HG03469 (cell line): ENCODE measurements around the gene DOK3.

Experiments used
- ATAC-seq: cut with Tn5 transposase; IDR thresholded peaks from one replicate; pipeline ENCODE4 v1.9.1; 2021; ENCODE audit warnings: mild to moderate bottlenecking, moderate library complexity, moderate number of reproducible peaks; ENCODE audit not compliant: unreplicated experiment

Gene DOK3, protein sequence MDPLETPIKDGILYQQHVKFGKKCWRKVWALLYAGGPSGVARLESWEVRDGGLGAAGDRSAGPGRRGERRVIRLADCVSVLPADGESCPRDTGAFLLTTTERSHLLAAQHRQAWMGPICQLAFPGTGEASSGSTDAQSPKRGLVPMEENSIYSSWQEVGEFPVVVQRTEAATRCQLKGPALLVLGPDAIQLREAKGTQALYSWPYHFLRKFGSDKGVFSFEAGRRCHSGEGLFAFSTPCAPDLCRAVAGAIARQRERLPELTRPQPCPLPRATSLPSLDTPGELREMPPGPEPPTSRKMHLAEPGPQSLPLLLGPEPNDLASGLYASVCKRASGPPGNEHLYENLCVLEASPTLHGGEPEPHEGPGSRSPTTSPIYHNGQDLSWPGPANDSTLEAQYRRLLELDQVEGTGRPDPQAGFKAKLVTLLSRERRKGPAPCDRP

GRCh38 chr5:177509381-177509951, at the start of gene DOK3:
DOK3 (minus strand) TSS chr5:177509826; CDS start chr5:177509540, 286 bp downstream.
- no peak for ATAC-seq

- ATAC-seq = no peak
These were observed 48.2 kb upstream of the DOK3 start for GRCh38 chr5:177557796-177558195.

DNA sequence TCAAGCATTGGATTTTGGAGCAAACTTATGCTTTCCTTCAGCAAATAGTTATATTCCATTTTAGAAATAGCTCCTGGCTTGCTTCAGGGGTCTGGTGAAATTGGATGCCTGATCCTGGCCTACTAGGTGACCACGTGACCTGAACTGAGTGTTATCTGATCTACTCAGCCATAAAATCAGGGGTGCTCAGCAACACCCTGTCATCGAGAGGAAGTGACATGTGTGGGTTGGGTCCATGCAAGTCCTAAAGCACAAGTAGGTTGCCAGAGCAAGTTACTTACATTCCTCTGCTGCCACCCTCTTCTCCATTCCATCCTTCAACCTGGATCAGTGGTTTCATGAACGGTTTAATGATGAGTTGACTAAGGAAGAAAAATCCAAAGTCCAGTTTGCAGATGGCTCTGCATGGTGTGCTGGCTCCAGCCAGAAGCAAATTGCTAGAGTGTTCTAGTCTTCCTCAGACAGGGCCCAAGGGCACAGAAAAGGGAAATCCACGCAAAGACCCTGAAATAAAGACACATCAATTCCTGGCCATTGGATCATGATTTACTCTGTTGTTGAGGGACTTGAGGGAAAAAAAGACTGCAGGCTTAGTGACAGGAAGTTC, 47.5 kb upstream of the DOK3 start:
- no peak for ATAC-seq

- no peak for ATAC-seq
These were observed 46.0 kb upstream of the DOK3 start for GRCh38 chr5:177555665-177556064.

GRCh38 chr5:177555228-177555627, 45.6 kb upstream of the DOK3 start:
- no peak for ATAC-seq

GRCh38 chr5:177554474-177555111, 45.0 kb upstream of the DOK3 start, which contains the start of gene FAM193B:
FAM193B (minus strand) TSS chr5:177554563; CDS start chr5:177554458, 105 bp downstream.
- ATAC-seq = peak; percentile 52

DNA sequence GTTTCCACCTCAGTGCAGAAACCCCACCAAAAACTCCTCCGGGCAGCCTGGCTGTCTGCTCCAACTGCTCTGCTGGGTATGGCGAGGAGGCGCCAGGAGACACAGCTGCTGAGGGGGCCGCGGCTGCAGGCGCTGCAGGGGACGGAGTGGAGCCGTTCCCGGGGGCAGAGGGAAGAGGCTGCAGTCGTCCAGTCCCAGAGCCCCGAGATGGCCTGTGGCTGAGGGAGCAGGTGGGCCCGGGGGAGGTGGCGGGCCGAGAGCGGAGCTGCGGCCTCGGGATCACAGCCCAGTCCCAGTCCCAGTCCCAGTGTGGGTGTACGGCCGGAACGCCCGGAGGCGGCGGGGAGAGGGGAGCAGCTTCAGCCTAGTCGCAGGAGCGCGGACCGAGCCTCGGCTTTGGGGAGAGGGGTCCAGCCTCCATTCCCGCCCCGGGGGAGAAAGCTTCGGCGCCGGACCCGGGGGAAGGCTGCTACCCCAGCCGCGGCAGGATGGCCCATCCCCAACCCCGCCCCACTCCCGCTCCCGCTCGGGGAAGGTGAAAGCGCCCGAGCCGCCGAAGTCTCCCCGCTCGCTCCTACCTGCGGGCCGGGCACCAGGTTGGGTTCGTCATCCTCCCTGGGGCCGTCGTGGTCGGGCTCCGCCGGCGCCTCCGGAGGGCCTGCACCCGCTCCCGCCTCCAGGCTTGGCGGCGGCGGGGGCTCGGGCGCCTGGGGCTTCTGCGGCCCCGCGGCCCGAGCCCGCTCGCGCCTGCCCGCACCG, 44.2 kb upstream of the DOK3 start:
- peak; percentile 16 for ATAC-seq

DNA sequence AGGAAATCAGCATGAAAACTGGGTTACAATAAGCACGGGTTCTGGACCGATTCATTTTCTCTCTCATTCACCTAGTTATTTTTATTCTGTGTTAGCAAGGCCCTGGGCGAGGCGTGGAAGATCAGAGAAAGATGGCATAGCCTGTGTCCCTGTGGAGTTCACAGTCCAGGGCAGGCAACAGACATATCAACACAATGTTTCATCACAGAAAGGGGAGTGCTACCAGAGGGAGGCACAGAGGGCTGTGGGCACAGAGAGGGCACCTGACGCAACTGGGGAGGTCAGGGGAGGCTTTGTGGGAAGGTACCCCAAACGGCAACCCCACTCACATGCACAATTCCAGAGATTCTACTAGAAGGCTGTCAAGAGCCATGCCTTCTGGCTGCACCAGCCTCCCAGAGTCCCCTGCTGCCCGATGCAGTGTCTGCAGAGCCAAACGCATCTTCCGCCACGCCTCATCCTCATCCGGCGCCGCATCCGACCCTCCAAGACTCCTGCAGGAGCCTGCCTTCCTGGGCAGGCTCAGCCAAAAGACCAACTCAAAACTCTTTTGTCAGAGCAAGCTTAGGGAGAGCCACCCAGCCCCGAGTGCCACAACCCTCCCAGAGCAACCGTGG, 43.3 kb upstream of the DOK3 start:
- ATAC-seq = no peak

- ATAC-seq = no peak
These were observed 40.5 kb upstream of the DOK3 start for GRCh38 chr5:177550122-177550521.

GRCh38 chr5:177548495-177548894, 38.9 kb upstream of the DOK3 start:
- no peak for ATAC-seq

GRCh38 chr5:177547736-177548135, 38.1 kb upstream of the DOK3 start:
- no peak for ATAC-seq

DNA sequence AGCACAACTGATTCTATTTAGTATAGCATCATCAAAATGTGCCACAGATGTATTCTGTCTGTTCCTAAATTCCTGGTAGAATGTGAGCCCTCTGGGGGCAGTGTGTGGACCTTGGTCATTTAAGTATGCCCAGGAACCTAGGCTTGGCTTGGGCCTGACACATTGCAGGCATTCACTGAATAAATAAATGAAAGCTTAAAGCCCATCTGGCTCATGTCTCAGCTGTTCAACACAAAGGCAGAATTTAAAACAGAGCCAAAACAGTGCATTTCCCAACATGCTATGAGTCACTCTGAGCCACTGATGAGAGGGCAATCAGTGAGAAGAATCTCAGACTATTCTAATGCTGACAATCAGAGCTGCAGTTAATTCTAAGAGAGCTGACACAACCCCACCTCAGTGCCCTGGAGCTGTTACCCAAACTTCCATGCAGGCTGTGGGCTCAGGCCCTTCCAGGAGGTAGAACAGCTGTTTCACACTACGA, 36.7 kb upstream of the DOK3 start:
- ATAC-seq = no peak

DNA sequence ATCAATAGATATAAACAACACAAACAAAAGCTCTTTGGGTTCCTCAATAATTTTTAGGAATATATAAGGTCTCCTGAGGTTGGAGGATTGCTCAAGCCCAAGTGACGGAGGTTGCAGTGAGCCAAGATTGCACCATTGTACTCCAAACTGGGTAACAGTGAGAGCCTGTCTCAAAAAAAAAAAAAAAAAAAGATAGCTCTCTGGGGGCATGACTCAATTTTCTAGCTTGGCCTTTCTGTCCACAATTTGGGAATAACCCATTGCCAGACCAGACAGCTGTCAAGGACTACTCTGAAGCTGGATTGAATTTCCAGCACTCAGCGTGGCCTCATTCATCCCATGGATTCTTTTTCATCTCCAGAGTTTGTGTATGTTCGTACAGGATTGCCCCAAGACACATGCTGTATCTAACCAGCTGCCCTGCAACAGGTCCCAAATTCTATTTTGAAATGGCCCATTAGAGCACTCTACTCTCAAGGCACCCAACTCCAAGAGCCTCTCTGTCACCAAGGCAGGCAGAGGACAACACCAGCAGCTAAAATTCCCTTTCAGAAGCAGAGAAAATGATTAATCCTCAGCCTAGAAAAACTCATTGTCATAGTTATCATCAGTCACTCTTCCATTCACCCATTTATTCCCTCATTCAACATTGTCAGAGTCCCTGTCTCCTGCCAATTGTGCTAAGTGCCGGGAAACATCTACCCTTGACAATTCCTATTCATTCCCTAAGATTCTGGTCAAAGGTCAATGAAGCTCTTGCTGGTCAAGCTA, 36.0 kb upstream of the DOK3 start:
- no peak for ATAC-seq

DNA sequence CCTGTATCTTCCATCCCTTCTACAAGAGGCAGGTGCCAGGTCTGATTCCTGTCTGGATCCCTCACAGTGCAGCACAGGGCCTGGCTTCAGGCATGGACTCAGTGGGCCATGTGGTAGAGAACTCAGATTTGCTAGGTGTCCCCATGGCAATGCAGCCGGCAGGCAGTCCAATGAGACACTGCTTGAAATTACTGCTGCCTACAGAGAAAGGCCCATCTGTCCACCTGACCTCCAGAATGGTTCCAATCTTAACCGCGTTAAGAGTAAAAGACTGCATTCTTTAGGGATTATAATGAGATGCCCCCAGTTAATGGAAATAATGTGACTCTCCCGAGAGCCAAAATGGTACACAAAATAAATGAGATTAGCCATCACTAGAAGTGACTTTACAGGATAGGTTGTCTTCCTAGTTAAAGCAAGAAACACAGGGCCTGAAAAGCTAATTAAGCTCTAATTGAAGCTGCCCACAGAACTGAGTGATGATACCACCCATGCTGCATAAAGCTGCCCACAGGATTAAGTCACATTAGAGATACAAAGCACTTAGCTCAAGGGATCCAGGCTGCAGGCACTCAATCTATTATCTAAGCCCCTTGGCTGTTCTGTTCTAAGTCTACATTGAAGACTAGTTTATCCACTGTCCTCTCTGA, 33.3 kb upstream of the DOK3 start:
- ATAC-seq = no peak

DNA sequence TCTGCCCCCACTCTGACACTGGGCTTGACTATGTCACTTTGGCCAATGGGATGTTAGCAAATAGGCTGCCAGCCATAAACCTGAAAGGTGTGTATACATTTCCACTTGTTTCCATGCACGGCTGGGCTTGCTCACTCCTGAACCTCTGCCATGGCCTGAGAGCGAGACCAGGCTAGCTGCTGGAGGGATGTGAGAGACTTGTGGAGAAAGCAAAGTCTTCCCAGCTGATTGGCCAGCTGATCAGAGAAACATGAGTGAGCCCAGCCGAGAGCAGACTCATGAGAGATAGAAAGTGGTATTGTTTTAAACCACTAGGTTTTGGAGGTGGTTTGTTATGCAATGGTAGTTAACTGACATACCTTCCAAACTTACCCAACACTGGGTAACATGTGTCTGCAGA, 30.8 kb upstream of the DOK3 start:
- no peak for ATAC-seq

DNA sequence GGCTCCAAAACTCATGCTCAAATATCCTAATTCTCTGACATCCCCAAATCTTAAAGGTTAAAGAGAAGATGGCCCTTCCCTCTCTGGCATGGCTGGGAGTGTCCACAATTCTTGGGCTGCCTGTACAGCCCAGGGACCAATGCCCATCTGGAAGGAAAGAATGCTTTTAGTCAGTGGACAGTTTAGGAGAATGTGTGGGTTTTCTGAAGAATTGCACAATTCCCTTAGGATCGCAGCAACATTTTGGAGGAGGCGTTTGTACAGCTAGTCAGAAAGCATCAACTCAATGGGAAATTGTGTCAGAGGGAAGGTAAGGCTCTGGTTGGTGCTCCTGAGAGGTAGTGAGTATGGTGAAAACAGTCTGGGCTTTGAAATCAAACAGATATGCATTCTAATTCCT, 29.8 kb upstream of the DOK3 start:
- ATAC-seq = no peak

GRCh38 chr5:177538876-177539275, 29.2 kb upstream of the DOK3 start:
- ATAC-seq = no peak

GRCh38 chr5:177537389-177538361, 28.0 kb upstream of the DOK3 start:
- ATAC-seq = no peak
